Measurements from ENCODE around the gene ATOH8.

DNA sequence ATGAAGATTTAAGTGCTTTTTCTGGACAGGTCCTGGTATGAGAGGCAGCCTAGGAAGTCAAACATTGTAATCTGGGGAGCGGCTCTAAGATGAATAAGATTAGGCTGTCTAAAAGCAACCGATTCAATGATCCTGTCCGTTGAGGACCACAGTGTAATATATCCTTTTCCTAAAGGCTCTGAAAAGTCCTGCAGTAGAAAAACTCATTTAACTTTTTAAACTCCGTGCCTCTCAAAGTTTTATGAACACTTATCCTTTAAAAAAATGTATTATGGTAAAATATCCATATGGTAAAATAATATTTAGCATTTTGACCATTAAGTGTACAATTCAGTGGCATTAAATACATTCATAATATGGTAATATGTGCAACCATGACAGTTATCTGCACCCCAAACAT, 39.8 kb downstream of the ATOH8 start:
- no peak for TF ChIP-seq EZH2phosphoT487 (IDR thresholded peaks at IDR 0.05; ENCODE audit: insufficient read depth, low read depth)
- no peak for TF ChIP-seq EZH2 (IDR thresholded peaks at IDR 0.05; ENCODE audit: insufficient read depth, poor library complexity, severe bottlenecking)

Measured in GM23248 (cell line).